ENCODE data around the gene MAST2. TPM values are rescaled to one million over a fixed set of nuclear protein-coding genes. Genes with fewer than 3 reads are reported as not detected.
A peak's percentile ranks its signal among the peaks of the same experiment; 100 is the strongest.
"Not testable (repeated sequence)": the region's sequence is repeated elsewhere in the genome, so short reads cannot be mapped to it uniquely, and the experiment has no call there.

The MAST2 gene
- total RNA-seq, 4 donors from 2014 or later = 44.9 to 78.3 (median 68.5) TPM

DNA sequence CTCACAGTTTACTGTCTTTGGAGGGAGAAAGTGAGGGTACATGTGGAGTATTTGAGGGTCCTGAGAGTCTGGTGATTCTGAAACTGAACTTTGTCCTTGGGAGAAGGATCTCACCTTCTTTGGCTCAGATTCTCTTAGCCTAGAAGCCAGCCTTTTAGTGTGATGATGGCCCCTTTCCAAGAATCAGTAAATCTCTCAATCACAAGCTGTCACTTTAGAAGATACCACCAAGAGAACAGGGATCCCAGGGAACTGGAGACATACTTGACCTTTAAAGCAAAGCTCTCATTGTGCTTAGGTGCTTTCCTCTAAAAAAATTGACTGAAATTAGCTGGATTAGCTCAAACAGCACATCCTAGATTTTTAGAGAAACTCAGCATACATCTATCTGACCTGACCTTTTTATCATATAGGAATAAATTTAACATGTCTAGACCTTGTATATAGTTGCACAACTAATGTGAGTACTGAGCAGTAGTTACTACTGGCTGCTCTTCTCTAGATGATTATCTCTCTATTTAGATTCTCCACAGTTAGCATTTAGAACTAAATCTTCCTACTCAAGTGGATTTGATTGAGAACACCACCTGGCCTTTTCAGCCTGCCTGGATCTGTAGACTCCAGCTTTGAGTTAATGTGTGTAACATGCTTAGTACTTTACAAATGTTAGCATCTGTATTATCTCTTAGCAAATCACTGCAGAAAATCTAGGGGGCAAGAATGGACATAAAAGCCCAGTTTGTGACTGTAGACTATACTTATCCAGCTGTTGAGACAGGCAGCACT lies 157.7 kb downstream of the MAST2 start:
- Histone ChIP-seq H3K4me3 (no peak overlapping the region), H3K9me3 (no peaks in the 10 kb centered on the region), H3K4me1 (peaks cover 4 to 23% (median 10%) of the 10 kb centered on the region in 4 donors), H3K27me3 (no peaks in the 10 kb centered on the region), H3K27ac (replicated peaks in 1 of 4) (no peak overlapping the region), H3K36me3 (peaks cover 0 to 17% (median 11%) of the 10 kb centered on the region in 4 donors)
- DNase-seq (ENCODE audit: extremely low spot score) = no peak
- TF ChIP-seq EP300 (IDR thresholded peaks at IDR 0.05) (no peak), POLR2AphosphoS5 (IDR thresholded peaks at IDR 0.05) (no peak), CTCF (IDR thresholded peaks at IDR 0.05) (no peak), POLR2A (IDR thresholded peaks at IDR 0.05; ENCODE audit: low read depth) (no peak)
- intact Hi-C loops (cut with DNase I) = loop anchor here (10.0 kb wide), 1 partner anchor 46 kb away; no protein-coding TSS in a partner anchor

DNA sequence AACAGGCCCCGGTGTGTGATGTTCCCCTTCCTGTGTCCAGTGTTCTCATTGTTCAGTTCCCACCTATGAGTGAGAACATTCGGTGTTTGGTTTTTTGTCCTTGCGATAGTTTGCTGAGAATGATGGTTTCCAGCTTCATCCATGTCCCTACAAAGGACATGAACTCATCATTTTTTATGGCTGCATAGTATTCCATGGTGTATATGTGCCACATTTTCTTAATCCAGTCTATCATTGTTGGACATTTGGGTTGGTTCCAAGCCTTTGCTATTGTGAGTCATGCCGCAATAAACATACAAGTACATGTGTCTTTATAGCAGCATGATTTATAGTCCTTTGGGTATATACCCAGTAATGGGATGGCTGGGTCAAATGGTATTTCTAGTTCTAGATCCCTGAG lies 158.5 kb downstream of the MAST2 start:
- H3K4me1 ChIP-seq = peaks cover 0 to 22% (median 10%) of the 10 kb centered on the region in 4 donors

DNA sequence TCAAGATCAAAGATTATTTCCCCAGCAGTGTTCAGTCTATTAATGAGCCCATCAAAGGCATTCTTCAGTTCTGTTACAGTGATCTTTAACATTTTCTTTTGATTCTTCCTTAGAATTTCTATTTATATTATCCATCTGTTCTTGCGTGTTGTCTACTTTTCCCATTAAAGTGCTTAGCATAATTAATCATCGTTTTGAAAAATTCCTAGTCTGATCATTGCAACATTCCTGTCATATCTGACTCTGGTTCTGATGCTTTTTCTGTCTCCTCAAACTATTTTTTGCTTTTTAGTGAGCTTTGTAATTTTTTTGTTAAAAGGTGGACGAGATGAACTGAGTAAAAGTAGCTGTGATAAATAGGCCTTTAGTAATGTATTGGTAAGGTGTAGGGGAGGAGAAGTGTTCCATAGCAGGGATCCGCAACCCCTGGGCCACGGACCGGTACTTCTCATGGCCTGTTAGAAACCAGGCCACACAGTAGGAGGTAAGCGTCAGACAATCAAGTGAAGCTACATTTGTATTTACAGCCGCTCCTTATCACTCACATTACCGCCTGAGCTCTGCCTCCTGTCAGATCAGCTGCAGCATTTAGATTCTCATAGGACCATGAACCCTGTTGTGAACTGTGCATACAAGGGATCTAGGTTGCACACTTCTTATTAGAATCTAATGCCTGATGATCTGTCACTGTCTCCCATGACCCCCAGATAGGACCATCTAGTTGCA lies 165.7 kb downstream of the MAST2 start:
- no peak for DNase-seq (ENCODE audit: extremely low spot score)
- Histone ChIP-seq H3K9me3 (no peaks in the 10 kb centered on the region), H3K27ac (replicated peaks in 1 of 4) (peak overlapping the region; percentile 84 to 86 (median 86)), H3K4me3 (no peak overlapping the region), H3K36me3 (peaks cover 0 to 15% (median 4%) of the 10 kb centered on the region in 4 donors), H3K27me3 (no peaks in the 10 kb centered on the region), H3K4me1 (peaks cover 5 to 59% (median 36%) of the 10 kb centered on the region in 4 donors)
- WGBS = 88% methylated on average over 9 of the region's 9 CpGs
- TF ChIP-seq EP300 (IDR thresholded peaks at IDR 0.05) (no peak), POLR2A (IDR thresholded peaks at IDR 0.05; ENCODE audit: low read depth) (no peak), CTCF (IDR thresholded peaks at IDR 0.05) (no peak)
- intact Hi-C loops (cut with DNase I) = loop anchor here (10.0 kb wide), 1 partner anchor 54 kb away; no protein-coding TSS in a partner anchor

More for the DNA sequence above, 158.5 kb downstream of the MAST2 start:
- H3K36me3 ChIP-seq = peaks cover 0 to 17% (median 11%) of the 10 kb centered on the region in 4 donors
- not testable (repeated sequence) for H3K27me3 ChIP-seq; H3K4me3 ChIP-seq; H3K9me3 ChIP-seq; H3K27ac ChIP-seq (replicated peaks in 1 of 4); DNase-seq (ENCODE audit: extremely low spot score)
- 100% methylated on average over 4 of the region's 4 CpGs for WGBS
- intact Hi-C loops (cut with DNase I) = loop anchor here (10.0 kb wide), 1 partner anchor 47 kb away; no protein-coding TSS in a partner anchor

- intact Hi-C loops (cut with DNase I) = loop anchor here (10.0 kb wide), 1 partner anchor 55 kb away; no protein-coding TSS in a partner anchor
- no peaks in the 10 kb centered on the region for H3K9me3 ChIP-seq
- TF ChIP-seq POLR2AphosphoS5 (IDR thresholded peaks at IDR 0.05) (peak; percentile 59 to 63), EP300 (IDR thresholded peaks at IDR 0.05) (no peak), CTCF (IDR thresholded peaks at IDR 0.05) (peak in 1 of 3 experiments; percentile 4)
- DNase-seq (ENCODE audit: extremely low spot score) = no peak
- H3K27me3 ChIP-seq = no peaks in the 10 kb centered on the region
- peak overlapping the region; percentile 84 to 86 (median 86) for H3K27ac ChIP-seq (replicated peaks in 1 of 4)
- 48% methylated on average over 3 of the region's 3 CpGs for WGBS
- peaks cover 0 to 15% (median 4%) of the 10 kb centered on the region in 4 donors for H3K36me3 ChIP-seq
- H3K4me3 ChIP-seq = peak overlapping the region in 1 of 4 donors; percentile 22
- peaks cover 5 to 59% (median 36%) of the 10 kb centered on the region in 4 donors for H3K4me1 ChIP-seq
Measured at GRCh38 chr1:45969866-45970265, 166.5 kb downstream of the MAST2 start.

GRCh38 chr1:45971335-45971734 lies 167.9 kb downstream of the MAST2 start:
- Histone ChIP-seq H3K27me3 (no peaks in the 10 kb centered on the region), H3K9me3 (no peaks in the 10 kb centered on the region), H3K27ac (replicated peaks in 1 of 4) (peak overlapping the region; percentile 84 to 86 (median 86)), H3K36me3 (peaks cover 0 to 15% (median 4%) of the 10 kb centered on the region in 4 donors), H3K4me1 (peaks cover 5 to 54% (median 34%) of the 10 kb centered on the region in 4 donors), H3K4me3 (peak overlapping the region in 1 of 4 donors; percentile 8)
- TF ChIP-seq EP300 (IDR thresholded peaks at IDR 0.05) = no peak
- TF ChIP-seq POLR2AphosphoS5 (IDR thresholded peaks at IDR 0.05) = no peak
- TF ChIP-seq POLR2A (IDR thresholded peaks at IDR 0.05; ENCODE audit: low read depth) = no peak
- TF ChIP-seq CTCF (IDR thresholded peaks at IDR 0.05) = no peak
- DNase-seq (ENCODE audit: extremely low spot score) = no peak
- 92% methylated on average over 3 of the region's 3 CpGs for WGBS
- intact Hi-C loops (cut with DNase I) = no loop called here

All from esophagus muscularis mucosa (tissue), 4 donors.